Anterior cingulate cortex (tissue), 58 donors: ENCODE results near the gene LAMB3.

Source experiments
- DNase-seq, 58 donors: peaks; one replicate each; lab custom pipeline; 2025; lab: John Stamatoyannopoulos, UW

LAMB3 gene

DNA sequence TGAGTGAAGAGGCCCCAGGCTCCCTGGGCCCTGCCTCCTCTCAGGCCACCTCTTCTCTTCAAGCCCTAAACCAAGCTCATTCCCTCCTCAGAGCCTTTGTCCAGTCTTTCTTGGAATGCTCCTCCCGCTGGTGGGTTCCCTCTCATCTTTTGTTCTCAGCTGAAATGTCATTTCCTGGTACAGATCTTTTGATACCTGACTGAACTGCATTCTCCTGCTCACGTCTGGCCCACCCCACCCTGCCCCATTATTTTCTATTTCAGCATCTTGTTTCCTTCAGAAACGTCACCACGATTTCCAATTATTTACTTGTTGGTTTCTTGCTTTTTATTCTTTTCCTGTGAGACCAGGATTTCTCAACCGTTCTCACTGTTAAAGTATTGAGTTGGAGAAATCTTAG is 16.4 kb downstream of the LAMB3 start:
- DNase-seq: no peak

DNA sequence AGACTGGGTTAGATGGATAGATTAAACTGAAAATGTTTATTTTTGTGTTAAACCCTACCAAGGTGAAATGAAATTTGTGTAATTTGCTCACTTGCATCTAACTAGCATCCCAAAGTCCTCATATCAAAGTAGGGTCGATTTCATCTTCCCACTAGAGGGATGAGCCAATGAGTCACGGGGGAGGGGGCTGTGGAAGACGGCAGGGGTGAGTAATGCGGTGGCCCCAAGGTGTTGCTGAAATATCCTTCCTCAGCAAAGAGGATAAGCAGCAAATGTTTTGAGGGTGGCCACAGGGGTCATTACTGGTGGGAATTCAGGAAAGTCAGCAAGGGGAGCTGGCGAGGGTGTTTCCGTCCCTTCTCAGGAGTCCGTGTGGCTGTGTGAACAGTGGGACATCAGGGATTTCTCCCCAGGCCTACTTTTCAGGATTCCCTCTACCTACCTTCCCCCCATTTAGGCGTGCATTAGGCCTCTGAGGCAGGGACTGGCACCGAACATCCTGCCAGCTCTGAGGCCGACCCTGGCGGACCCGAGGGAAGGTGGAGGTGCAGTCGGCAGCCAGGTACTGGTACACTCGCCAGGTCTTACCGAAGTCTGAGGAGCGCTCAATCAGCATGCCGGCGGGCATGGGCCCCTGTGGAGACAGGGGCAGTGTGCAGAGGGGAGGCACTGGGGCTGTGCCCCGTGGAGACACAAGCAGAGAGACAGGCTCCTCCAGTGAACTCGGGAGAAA is 18.1 kb downstream of the LAMB3 start:
- no peak for DNase-seq

DNA sequence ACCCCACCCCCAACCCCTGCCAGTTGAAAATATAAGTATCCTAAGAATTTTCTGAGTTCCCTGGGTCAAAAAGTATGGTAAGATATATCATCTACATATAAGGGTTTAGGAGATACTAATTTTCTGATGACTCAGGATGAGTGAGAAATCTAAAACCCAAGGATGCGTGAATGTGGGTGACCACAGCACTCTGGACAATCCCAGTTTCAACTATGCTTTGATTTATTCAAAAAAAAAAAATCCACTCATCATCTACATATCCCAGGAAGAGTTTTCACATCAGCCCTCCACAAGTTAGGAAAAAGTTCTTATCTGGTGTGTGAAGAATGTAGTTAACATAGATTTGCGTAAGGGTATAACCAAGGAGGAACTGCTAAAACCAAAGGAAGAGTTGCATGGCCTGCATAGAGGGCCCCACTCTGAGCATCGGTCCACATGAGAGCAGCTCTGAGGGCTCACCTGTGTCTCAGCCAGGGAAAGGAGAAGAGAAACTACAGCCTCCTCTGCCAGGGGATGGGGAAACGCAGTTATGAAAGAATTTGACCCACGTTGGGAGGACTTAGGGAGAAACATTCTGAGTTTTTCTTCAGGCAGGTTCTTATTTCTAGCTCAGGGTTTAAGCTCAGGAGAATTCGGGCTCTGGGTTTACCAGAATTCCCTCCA is 18.8 kb downstream of the LAMB3 start:
- no peak for DNase-seq

DNA sequence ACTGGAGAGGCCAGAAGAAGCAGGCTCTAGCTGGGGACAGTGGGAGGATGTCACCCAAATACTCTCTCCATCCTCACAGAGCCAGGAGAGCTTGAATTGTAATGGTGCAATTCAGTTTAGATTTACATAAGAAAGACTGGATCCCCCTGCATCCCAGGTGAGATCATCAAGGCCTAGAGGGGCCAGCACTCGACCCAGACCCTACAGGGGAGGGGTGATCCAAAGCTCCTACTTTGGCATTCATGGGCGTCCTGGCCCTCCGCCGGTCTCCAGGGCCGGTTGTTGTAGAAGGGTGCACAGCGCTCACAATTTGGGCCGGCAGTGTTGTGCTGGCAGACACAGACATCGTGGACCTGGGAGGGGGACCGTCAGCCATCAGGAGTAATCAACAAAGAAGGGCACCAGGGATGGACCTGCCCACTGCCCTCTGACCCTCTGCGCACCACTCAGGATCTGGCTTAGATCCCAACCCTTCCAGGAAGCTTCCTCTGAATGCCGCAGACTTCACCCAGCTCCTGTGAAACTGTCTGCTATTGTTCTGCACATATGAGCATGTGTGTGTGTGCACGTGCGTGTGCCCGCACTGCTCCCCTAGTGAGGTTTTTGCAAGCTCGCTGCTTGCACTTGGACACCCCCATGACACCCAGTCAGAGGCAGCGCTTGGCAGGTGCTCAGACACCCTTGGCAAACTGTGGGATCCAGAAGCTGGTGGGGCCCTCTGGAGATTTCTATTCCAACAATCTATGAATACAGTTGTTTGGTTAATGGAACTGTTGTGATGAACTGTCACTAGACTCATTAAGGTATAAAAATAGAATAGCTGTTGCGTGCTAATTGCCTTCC is 21.6 kb downstream of the LAMB3 start:
- DNase-seq: peak in 8 of 58 donors; percentile 16 to 66 (median 38)

DNA sequence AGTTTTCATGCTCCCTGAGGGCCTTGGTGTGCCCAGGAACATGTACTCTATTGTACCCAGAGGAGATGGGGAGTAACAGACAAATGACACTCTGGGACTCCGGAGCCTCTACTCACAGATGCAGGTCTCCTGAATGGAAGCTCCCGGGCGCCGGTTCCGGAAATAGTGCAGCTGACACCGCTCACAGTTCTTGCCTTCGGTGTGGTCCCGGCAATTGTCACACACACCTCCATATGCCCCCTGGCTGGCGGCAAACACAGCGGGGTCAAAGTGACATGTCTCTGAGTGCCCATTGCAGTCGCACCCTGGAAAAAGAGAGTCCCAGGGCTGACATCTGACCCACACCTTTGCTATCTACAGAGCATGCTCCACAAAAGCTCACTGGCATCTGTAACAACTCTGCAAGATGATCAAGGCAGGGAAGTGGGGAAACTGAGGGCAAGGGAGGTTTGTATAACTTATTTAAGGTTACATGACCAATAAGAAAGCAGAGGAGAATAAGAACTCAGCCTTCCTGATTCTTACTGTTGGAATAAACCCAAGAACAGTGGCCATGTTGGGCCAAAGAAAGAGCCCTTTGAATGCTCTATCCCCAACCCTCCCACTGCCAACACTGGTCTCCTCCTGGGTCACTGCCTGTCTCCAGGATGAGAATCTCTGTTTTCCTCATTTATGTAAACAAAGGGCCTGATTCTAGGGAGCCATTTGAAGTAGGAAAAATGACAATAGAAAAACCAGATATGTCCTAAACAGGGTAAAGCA is 22.4 kb downstream of the LAMB3 start:
- peak in 17 of 58 donors; percentile 10 to 65 (median 34) for DNase-seq

DNA sequence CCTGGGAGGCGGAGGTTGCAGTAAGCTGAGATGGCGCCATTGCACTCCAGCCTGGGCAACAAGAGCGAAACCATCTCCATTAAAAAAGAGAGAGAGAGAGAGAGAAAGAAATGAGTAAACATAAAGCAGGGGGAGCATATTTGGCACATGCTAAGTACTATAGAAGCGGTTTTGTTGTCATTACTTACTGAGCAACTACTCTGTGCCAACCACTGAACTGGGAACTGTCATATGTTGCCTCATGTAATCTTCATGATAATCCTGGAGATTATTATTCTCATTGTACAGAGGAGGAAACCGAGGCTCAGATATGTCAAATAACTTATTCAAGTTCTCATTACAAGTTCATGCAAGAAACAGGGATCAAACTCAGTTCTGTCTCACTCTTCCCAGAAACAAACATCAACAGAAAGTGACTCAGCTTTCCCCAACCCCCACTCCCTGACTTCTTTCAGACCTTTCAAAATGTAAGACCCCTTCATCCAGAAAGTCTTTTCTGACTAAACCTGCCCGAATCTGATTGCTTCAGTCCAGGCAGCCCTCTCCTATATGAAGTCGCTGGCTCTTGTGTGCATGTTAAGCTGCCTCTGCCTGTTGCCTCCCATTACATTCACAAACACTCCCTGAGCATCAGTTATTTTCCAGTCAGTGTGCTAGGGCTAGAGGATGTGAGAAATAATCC is 23.5 kb downstream of the LAMB3 start:
- DNase-seq: no peak

DNA sequence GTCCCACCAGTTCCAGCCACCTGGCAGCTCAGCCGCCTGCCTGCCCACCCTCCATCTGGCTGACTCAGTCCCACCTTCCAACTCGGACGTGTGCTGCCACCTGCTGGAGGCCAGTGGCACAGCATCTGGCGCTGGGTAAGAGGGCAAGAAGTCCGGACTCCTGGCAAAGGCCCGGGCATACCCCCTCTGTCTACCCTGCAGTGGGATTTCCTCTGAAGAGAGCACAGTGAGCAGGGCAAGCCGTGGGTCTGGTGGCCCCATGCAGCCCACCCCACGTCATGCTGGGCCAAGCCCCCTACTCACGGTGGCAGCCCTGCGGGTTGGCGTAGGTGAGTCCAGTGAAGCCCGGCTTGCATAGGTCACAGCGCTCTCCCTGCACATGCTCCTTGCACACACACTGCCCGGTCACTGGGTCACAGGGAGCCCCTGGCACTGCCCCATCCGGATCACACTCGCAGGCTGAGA is 24.5 kb downstream of the LAMB3 start:
- DNase-seq: peak in 57 of 58 donors; percentile 17 to 90 (median 71)

DNA sequence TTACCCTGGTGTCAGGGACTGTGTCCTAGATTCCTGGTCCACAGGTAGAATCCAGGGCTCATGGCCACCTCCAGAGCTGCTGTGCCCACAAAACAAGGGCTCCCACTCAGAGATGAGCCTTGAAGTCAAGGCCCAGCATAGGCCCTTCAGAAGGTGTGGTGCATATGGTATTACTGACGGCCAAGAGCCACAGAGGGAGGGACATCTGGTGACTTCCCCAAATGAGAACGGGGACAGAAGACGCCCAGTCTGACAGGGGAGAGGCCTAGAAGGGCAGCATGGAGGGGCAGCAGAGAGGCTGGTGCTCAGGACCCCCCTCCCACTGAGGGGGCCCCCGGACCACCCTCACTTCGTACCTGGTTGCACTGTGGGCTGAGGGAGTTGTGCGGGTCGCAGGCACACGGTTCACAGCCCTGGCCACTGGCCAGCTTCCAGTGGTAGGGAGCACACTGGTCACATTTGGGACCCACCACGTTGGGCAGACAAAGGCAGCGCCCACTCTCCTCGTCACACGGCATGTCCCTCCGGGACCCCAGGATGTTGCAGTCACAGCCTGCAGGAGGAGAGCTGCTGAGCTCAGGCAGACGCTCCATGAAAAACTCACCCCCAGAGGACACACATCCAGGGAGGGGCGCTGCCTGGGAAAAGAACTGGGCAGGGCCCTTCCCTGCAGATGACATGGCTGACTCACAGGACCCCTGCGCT is 25.0 kb downstream of the LAMB3 start:
- DNase-seq: no peak

DNA sequence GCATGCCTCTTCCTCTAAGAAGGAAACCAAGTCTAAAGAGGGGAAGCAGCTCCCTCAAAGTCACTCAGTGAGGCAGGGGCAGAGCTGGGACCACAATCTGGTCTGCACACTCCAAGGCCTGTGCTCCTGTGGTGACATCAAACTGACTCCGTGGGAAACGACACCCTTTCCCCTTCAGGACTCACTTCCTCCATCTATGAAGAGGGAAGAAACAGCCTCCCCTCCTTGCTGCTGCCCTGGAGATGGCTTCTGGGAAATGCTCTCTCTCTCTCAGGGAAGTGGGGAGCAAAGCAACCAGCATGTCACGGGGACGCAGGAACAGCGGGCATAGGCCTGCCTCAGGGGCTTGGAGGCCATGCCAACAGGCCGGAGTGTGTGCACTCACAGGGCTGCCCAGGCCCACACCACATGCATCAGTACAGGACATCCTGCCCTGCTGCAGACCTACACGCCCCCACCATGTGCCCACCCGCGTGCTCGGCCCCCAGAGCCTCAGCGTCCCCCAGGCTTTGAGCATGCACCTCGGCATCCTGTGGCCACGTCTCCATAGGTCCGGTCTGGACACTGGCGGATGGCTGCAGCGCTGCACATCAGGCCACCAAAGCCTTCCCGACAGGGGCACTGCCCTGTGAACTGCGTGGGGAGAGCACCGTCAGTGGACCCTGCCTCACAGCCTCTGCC is 25.7 kb downstream of the LAMB3 start:
- DNase-seq: no peak

DNA sequence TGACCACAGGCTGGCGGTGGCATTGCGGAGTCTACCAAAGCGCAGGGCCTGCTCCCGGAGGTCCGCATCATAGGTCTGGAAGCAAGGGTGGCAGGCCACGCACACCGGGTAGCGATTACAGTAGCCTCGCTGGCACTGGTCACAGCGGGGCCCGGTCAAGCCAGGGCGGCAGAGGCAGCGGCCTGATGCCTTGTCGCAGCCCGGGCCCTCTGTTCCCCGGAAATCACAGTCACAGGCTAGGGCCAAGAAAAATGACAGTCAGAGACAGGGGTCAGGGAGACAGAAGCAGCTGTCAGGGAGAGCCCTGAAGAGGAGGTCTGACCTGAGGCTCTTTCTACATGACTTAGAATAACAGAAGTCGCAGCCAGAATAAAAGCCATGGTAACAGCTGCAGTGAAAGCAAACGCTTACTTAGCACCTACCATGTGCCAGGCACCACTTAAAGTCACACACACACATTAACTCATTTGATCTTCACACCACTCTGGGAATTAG is 26.4 kb downstream of the LAMB3 start:
- no peak for DNase-seq

DNA sequence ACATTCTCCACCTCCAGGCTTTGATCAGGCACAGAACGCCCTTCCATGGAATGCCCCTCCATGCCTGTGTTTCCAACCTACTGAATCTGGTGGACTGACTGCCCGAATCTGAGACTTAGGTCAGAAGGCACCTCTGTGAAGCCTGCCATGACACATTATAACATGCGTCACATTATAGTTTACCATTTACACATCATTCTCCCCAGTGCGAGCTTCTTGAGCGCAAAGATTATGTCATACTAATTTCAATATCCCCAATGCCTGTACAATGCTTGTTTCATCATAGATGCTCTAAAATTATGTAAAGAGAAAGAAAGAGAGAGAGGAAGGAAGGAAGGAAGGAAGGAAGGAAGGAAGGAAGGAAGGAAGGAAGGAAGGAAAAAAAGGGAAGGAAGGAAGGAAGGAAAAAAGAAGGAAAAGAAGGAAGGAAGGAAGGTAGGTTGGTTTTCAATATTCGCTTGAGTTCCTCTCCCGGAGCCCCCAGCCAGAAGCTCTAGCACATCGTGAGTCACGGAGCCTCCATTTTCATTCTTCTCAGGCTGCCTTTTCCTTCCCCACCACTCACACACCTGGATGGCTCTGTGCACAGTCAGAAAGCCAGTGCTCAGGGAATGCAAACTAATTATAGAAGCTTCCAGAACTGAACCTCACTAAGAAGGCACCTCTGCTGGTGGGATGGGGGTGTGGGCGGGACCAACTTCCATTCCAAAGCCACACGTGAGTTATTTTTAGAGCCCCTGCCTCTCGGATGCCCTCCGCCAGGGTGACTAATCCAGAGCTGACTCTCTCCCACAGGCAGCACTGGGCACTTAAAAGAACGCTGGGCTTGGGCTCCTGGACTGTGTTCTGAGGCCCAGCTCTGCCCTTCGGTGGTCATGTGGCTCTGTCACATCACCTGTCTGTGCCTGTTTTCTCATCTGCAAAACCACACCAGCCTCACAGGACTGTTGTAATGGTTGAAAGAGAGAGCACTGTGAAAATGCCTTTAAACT is 27.4 kb downstream of the LAMB3 start:
- DNase-seq: peak in 1 of 58 donors; percentile 16

DNA sequence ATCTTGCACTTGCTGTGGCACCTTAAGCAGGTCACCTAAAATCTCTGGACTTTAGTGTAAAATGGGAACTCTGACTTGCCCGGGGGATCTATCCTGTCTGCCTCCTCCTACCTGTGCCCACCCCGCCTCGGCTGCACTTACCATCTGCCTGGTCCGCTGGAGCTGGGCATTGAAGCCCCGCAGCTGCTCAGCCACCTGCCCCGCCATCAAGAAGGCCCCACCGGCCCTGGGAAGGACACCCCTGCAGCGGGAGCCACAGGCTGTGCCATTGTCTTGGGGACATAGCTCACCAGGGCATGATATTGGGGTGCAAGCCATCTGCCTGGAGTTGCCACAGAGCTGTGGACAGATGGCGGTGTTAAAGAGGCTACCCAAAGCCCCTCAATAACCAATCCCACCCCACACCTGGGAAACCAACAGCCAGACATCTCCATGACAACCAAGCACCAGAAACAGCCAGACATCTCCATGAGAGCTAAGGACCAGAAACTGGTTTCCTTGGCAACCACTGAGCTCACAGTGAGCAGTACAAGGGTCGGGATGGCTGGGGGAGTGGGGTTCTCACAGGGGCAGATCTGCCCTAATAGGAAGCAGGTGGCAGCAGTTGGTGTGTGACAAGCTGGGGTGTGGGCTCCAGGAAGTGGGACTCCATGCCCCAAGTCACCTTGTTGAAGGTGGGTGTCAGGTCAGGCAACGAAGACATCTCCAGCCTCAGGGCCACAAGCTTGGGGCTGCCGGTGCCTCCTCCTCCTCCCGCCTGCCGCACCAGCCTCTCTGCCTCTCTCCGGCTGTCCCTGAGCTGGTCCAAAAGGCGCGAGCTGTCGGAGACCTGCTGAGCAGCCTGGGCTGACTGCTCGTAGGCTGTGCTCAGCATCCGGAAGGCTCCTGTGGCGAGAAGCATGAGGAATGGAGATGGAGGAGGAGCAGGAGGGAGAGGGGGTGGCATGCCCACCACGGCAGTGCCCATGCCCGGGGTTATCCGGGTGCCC is 29.1 kb downstream of the LAMB3 start:
- peak in 16 of 58 donors; percentile 9 to 50 (median 26) for DNase-seq

DNA sequence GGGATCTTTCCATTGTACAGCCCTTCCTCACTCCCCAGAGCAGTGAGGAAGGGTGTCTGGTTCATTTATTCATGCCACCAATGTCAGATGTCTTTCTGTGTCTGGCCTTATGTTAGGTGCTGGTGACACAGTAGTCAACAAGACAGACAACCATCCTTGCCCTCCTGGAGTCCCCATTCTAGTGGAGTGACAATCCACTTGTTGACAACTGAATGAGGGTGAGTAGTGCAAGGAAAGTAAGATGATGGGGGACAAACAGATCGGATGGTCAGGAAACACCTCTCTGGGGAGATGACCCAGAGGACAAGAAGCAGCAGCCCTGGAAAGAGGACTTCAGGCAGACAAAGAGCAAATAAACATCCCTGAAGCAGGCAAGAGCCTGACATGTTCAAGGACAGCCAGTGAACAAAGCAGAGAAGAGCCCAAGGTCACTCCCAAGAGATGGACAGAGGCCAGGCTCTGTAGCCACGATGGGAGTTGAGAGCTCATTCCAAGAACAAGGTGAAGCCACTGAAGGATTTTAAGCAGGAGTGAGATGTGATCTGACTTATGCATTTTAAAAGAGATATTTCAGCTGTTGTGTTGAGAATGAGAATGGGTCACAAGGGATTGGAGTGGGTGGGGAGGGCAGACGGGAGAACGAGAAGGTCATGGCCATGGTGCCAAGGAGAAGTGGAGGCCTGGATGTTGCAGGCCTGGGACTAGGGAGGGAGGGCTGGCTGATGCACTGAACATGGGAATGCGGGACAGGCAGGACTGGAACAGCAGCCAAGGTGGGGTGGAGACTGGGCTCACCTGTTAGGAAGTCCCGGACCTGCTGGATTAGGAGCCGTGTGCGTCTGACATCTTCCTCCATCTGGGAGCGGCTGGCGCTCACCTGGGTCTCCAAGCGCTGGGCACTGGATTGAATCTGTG is 30.2 kb downstream of the LAMB3 start:
- DNase-seq: no peak

DNA sequence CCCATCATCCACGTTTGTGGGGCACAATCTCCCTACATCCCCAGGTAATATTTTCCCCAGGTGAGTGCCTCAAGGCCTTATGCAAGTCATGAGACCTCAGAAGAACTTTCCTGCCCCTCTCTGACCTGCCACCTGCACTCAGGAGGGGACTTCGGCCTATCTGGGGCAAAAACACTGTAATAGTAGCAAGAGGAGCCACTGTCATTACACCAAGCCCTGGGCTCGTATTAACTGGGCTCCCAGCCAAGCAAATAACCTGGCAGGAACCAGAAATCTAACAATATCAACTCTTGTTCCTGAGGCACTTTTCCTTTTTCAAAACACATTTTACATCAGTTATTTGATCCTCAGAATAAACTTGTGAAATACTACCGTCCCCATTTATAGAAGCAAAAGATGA is 30.9 kb downstream of the LAMB3 start:
- no peak for DNase-seq

DNA sequence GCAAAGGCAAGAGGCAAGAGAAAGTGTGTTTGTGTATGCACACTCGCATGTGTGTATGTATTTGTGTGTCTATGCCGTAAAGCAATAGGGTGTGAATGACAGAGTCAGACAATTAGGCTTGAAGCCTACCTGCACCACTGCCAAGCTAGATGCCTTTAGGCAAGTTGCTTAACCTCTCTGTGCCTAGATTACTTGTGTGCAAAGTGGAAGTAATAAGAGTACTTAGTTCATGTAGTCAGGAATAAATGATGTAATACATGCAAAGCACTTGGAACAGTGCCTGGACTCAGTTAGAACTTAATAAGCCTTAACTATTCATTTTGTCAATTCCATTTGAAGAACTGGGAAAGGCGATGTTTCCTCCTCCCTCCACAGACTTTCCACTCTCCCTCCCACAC is 31.7 kb downstream of the LAMB3 start:
- no peak for DNase-seq
